NCI-H345 (cell line): ENCODE results near the gene SLIT3.

Experiments used
- DNase-seq: peaks from one replicate; lab custom pipeline; 2025; lab: John Stamatoyannopoulos, UW

SLIT3 gene

DNA sequence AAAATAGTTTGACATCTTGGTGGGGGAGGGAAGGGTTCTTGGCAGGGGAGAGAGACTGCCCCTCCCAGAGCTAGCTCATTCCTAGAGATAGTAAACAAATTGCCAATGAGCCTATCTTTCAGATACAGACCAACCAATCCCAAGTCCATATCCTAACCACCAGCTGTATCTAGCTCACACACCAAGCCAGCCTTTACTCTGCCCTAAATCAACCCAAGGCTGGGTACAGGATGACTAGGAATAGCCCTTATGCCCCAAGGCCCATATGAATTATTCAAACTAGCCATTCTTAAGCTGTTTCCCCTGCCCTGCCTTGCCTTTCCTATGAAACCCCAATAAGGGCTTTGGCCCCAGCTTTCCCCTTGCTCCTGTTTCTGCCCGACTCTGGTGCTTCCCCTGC lies 440.4 kb downstream of the SLIT3 start:
- DNase-seq, result no peak

DNA sequence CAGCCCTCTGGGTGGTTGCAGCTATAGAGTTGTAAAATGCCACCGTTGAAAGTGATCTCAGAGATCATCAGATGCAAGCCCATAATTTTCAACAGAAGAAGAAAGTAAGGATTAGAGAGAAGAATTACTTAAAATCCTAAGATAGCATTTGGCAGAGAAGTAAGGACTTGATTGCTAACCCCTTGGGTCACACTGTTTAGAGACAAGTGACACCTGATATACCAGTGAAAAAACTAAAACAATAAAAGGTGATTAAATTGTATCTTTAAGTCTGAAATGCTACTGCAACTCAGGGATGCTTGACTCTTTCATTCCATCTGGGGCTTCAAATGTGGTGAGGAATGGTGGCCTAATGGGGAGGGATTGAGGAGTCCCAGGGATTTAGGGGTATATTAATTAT lies 440.9 kb downstream of the SLIT3 start:
- no peak for DNase-seq

DNA sequence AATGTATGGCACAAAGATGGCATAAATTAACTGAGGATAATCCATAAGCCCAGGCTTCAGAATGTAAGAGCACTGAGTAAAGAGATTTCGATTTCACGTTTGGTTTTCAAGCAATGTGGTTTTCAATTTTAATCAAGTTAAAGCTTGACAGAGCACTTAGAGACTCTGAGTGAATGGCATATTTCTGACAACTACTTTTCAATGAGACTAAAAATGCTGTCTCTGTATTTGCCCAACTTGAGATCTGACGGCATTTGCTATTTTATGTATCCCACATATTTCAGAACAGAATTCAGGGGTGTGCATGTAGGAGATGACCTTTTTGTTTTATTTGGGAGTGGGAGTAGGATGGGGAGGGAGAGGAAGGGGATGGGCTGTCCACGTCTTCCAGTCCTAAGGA lies 441.5 kb downstream of the SLIT3 start:
- no peak for DNase-seq

DNA sequence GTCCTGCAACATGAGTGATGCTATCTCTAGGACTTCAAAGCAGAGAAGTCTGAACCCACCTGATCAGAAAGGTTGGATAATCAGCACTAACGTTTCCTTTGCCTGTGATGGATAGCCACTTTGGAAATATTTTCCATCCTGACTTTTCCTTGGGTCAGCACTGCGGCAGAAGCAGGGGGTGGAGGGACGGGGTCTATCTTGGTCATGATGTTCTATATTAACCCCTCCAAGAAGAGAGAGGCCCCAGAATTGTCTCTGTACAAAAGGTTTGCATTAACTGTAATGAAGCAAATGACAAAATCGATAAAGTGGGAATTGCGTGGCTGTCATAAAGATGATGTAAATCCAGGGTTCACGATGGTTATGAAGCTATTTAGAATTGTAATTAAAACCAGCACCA lies 441.9 kb downstream of the SLIT3 start:
- DNase-seq, result no peak

DNA sequence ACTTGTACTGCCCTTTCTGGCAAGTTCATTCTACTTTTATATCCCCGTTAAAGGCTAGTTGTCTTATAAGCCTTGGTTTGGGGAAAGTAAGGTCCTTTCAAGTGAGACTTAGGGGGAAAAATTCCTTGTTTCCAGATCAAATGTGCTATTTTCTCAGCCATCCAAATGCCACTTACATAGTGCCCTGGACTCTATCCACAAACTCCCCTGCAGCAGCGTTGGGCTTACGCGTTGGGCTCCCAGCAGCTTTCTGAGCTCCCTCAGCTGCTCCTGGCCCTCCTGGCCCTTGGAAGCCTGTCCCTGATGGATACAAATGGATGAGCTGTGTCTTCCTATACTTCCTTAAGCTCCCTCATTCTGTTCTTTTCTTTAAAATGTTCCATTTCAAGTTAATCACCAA lies 442.6 kb downstream of the SLIT3 start:
- no peak for DNase-seq

DNA sequence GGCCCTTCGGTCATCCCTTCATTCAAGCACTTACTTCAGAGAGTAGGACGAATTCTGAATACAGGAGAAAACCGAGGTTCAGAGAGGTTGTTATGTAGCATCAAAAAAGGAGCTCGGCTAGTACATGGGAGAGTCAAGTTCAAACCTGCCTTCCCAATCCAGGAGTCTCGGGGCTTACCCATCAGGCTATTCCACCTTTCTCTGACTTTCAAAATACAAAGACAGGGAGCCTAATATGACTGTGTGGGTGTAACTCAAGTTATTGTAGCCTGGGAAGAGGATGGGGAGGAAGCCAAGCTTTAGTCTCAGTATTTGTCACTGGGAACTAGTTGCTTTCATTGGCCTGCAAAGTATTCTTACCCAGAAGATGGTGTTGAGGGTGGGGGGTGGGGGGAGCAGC lies 447.0 kb downstream of the SLIT3 start:
- no peak for DNase-seq

DNA sequence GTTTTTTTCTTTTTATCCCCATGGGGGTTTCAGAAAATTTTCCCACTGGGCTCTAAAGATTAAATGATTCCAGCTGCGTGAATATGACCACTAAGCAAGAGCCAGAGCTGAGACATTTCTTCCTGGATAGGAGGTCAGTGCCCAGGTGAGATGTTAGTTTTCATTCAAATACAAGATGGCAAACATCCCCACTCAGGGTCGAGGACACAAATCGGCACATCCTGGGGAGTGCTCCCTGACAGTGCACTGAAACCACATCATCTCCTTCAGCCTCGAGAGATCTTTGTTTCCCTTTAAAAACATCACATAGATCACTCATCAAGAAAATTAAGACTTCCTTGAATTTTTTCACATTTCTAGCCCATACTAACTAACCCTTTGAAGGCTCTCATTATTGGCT lies 448.6 kb downstream of the SLIT3 start:
- no peak for DNase-seq

DNA sequence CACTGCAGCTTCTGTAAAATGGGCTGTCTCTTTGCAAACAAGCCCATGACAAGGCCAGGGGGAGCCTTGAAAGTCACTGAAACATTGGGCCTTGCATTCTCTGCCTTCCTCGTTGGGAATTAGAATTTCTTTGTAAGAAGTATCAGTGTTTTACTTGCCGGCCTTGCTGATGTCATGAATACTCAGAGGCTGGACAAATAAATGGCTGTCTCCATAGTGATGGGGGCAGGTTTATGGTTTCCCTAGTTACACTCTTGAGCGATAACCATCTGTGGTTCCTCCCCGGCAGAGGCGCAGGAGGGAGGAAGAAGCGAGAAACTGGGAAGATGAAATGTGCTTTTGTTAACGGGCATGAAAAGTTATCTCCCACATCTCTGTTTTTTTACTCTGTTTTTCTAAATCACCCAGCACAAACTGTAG lies 449.0 kb downstream of the SLIT3 start:
- DNase-seq, result no peak

DNA sequence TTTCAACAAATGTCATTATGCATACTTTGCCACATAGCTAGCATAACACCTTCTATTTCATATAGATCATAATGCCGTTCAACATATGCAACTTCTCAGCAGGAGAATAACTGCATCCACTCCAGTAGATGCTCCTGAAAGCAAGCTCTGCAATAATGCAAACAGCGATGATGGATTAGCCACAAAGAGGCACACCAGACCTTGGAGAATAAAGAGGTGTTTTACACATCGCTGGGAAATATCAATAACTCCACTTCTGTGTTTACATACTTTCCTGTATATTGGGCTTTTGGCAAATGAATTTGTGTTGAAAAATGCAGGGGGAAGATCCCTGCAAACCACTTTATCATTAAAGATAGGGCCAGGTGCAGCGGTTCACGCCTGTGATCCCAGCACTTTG lies 450.3 kb downstream of the SLIT3 start:
- DNase-seq, result peak; percentile 11

DNA sequence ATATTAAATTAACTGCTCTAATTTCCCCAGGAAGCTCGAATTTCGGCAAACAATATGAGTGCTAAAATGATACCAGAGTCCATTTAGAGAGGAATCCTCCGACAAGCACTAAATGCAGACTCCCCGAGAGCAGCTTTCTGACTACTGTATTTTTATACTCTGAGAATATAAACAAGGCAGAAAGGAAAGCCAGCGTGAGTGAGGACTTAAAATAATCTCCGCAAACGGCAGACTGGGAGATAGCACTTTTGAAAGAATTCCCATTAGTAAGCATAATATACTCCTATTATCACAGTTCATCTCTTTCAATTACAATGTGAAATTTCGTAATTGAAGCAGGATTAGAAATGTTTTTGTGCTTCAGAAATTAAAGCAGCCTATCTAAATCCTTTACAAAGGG lies 452.4 kb downstream of the SLIT3 start:
- no peak for DNase-seq

DNA sequence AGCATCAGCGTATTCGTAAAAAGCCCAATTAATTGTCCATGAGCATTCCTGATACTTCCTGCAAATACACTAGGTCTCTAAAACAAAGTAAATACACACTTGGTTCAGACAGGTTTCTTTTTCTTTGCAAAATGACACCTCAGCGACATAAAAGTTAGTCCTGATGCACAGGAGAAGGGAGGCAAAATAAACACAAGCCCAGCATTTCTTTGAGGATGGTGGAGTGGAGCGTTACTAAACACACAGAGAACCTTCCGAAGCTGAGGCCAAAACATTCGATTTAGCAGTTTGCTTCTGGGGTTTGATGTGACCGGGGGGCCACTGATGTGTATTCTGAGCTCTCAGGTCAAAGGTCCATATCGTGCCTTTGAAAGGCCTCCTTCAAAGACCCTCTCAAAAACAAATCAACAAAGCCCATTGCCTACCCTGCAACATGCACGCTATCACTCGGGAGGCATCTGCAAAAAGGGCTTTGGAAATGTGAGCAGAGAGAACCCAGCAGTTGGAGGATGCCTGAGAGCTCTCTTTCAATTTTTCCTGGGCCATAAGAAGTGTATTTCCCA lies 453.3 kb downstream of the SLIT3 start:
- DNase-seq, result no peak

DNA sequence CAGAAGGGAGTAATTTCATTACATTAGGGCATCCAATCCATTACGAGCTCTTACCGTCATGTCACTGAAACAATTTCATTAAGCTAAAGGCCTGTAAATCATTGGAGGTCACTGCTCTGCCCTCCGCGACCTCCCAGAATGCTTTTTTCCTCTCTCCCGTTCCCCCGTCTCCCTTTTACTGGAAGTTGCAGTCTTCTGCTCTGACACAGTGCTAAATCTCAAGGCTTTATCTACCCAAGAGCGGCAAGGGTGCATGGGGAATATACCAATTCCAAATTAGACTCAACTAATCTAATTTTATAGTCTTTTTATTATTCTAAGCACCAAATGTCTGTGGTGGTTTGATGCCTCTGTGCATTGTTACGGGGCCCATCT lies 456.0 kb downstream of the SLIT3 start:
- no peak for DNase-seq

DNA sequence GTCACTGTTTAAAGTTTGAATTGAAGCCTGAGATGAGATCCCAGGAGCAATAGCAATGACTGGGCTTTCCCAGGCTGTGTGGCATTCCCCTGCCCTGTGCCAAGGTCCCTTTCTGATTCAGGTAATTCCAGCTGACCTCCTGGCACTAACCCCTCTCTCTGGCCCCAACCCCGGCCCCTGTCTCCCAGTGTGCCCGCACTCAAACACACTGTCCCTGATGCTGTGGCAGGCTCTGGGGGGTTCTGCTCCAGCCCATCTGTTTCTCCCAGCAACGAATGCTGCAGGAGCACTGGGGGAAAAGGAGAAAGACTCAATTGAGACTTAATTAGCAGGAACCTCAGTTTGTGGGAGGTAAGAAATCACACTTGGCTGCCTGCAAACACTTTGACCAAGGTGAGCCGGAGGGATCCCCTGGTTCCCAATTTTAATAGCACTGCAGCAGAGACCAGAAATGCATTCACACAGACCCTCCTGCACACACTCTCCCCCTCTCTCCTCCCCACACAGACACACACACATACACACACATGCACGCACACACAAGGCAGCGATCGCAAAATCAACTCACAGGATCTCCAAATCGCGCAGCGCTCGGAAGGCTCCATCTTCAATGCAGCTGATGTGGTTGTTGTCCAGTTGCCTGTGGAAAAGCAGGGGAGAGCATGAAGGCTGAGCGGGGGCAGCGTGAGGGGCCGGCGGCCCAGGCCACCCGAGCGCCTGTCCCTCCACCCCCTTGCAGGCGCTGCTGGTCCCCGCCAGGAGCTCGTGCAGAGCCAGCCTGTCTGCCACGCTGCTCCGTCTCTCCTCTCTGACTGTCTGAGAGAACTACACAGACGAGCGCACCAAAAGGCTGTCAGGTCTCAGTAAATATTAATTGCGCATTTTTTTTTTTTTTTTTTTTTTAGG lies 456.7 kb downstream of the SLIT3 start:
- DNase-seq, result no peak

DNA sequence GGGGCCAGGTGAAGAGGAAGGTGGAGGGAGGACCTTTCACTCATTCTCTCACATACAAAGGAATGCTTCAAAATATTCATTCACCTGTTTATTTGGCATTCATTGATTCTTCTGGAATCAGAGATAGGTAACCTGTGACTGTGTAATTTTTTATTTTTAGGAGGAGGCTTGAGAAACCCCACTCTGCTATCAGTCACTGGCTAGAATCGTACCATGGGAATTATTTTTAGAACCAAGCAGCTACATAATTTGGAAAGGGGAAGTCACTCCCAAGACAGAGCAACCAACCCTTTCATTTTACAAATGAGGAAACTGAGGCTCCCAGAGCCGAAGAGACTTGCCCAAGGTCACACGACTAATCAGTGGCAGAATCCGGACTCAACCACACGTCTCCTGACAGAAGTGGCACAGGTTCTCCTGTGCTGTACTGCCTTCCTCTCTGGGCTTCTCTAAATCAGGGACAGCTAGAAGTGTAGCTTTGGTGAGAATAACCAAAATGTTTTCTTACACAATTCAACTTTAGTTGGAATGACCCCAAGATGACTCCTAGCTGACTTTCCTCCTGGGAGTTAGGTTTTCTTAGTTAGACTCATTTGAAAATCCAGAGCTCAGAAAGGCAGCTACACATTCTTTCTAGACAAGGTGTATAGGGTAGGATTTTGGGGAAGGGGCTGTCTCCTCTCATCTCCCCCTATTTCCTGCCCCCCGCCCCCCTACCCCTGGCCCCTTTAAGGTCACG lies 457.5 kb downstream of the SLIT3 start:
- no peak for DNase-seq

DNA sequence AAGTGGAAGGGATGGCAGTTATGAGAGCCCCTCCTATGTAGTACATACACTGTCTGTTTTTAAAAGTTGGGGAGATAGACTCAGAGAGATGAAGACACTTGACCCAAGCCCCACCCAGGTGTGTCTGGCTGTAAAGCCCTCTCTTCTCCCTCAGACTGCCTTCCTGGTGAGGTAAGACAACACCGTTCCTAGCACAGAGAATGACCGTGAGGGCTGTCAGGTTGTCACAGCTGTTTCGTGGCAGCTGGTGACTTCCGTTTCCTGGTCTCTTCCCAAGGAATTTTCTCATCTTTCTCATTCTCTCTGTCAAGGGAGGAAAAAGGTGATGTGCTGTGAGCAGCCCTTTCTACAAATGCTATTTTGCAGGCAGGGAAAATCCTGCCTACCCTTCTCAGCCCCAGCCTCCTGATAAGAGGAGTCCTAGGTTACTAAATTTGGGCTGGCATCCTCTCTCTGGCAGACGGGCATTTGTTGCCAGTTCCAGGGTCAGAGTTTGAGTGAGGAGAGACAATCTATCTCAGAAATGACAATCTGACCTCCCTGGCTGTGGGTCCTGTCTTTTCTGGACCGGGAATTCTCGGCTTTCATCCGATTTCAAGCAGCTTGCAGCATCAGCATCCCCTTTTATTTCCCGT lies 458.3 kb downstream of the SLIT3 start:
- DNase-seq, result no peak

DNA sequence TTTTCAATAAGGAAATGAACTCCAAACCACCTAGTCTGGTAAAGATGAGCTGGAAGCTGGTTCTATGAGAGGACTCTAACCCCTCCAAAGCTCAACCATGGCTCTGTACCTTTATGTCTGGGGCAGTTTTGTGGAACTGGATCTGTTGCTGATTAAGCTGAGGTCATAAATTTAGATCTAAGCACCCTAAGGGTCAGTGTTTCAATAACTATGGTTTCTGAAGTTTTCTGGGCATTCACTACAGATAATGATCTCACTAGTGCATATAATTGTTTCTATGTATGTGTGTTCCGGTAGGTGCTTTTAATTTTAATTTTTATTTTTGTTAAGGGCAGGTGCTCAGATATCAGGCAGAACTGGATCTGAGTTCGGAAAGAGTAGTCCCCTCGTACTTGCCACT lies 463.1 kb downstream of the SLIT3 start:
- no peak for DNase-seq

DNA sequence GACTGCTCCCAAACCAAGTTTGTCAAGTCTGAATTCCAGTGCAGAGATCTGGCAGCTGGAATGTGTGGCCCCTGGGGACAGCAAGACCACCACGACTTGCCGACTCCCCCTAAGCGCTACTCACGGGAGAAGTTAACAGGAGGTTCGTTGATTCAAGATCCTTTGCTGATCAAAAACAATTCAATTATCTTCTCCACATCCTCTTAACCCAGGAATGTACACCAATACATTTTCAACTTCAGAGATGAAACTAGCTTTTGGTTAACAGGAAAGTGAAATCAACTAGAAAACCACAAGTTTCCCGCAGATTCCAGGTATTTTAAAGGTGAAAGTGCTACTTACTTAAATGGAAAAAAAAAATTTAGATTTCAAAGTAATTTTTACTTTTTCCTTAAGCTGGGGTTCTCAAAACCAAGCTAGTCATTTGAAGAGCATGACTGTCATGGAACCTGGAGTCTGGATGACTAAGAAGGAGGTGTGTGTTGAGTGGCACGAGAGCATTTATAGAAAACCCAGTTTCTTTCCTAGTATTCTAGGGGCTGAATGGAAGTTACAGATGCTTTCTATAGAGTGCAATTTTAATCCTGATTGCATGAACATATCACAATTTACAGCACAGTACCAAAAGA lies 464.2 kb downstream of the SLIT3 start:
- DNase-seq, result no peak

DNA sequence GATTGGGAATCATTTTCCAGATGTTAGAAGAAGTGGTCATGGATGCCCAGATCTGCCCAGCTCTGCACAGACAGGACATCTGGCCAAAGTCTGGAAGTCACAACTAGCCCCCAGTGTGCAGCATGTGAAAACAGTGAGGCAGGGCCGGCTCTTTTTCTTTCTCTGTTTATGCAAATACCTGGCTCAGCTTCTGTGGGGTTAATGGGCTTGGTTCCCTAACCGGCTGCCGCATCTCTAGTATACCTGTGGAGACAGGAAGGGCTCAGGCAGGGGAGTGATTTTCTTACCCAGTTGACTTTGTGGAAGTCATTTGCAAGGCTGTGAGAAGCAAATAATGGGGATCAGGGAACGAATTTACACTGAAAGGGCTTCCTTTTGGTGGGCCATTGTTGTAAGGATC lies 467.0 kb downstream of the SLIT3 start:
- no peak for DNase-seq

DNA sequence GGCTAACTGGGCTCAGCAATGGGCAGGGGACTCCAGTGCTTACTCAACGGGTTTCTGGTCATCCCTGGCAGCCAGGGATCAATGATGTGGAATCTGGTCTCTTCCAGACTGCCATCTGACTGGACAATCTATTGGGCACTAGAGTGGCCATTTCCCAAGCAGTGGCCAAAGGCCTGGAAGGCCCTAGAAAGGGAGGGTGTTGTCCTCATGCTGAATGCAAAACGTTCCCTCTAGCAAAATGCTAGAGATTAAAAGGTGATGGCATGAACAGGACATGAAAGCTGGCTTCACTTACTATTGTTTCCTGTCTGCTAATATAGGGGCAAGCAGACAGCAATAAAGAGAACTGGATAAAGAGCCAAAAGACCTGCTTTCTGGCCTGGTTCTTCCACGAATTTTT lies 467.6 kb downstream of the SLIT3 start:
- DNase-seq, result no peak

DNA sequence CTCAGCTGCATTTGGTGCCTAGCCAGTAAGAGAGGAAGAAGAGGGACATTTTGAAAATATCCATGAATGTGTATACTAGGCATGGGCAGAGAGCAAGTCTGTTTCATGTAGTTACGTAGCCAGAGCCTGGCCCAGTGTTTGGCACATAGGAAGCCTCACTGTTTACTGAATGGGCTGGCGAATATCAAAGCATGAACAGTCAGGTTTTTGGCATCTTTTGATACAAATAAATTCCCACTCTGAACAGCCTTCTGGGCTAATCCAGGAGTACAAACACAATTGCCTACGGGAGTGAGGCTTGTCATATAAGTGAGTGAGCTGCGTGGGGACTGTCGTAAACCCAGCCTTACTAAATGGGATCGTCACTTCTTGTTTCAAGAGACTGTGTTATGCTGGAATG lies 468.6 kb downstream of the SLIT3 start:
- no peak for DNase-seq

DNA sequence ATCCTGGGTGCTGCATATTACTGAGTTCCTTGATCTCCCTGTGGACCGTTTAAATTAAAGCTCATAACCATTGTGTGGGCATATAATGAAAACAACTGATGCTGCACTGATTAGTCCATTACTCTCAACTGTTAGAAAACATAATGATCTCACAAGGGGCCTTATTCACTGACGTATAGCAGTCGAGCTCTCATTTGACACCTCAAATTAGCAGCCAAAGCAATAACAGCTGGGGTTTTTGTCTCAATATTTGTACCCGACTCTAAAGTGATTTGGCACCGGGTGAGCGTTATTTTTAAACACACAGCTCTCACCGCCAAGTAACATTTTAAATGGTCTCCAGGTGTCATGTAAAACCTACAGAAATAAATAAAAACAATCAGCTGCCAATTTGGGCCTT lies 469.6 kb downstream of the SLIT3 start:
- no peak for DNase-seq

DNA sequence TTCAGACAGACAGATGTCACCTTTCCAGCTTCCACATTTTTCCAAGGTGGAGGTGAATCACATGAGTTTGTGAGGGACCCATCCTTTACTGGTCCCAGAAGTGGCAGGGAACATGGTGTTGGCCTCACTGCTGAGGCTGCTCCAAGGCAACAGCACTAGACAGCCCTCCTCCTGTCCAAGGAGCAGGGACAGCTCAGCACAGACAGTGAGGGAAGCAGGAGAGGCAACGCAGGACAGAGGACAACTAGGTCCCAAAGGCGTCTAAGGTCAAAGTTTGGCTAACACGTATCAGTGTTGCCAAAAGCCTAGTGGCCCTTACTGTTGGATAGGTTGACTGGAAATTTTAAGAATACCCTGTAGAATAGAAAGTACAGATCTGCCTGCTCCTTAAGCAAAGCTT lies 470.1 kb downstream of the SLIT3 start:
- DNase-seq, result no peak
